Raji (cell line): ENCODE measurements around the gene ADCY5.

ENCODE experiments used
- POLR2A ChIP-seq: IDR thresholded peaks from 2 replicates; pipeline ENCODE4 v1.6.1; 2011; ENCODE audit warnings: low read depth, low read length, control low read depth; ENCODE audit not compliant: insufficient read depth

ADCY5 gene

GRCh38 chr3:123332124-123332641, 116.7 kb downstream of the ADCY5 start:
- TF ChIP-seq POLR2A, result no peak

GRCh38 chr3:123331651-123332050, 117.2 kb downstream of the ADCY5 start:
- no peak for TF ChIP-seq POLR2A

- TF ChIP-seq POLR2A, result no peak
Measured at GRCh38 chr3:123331006-123331405, 117.9 kb downstream of the ADCY5 start.

GRCh38 chr3:123330441-123330991, 118.4 kb downstream of the ADCY5 start:
- no peak for TF ChIP-seq POLR2A

- TF ChIP-seq POLR2A, result no peak
Measured at GRCh38 chr3:123329636-123330340, 119.1 kb downstream of the ADCY5 start.

GRCh38 chr3:123328851-123329635, 119.8 kb downstream of the ADCY5 start:
- no peak for TF ChIP-seq POLR2A

GRCh38 chr3:123327956-123328850, 120.7 kb downstream of the ADCY5 start:
- no peak for TF ChIP-seq POLR2A

- TF ChIP-seq POLR2A, result no peak
Measured at GRCh38 chr3:123327480-123327879, 121.4 kb downstream of the ADCY5 start.

- no peak for TF ChIP-seq POLR2A
Measured at GRCh38 chr3:123326531-123326930, 122.4 kb downstream of the ADCY5 start.

GRCh38 chr3:123325766-123326256, 123.1 kb downstream of the ADCY5 start:
- TF ChIP-seq POLR2A, result no peak

- no peak for TF ChIP-seq POLR2A
Measured at GRCh38 chr3:123324880-123325765, 123.8 kb downstream of the ADCY5 start.

GRCh38 chr3:123323781-123324180, 125.1 kb downstream of the ADCY5 start:
- TF ChIP-seq POLR2A, result no peak

GRCh38 chr3:123322866-123323265, 126.0 kb downstream of the ADCY5 start:
- no peak for TF ChIP-seq POLR2A

- no peak for TF ChIP-seq POLR2A
Measured at GRCh38 chr3:123321806-123322205, 127.1 kb downstream of the ADCY5 start.

GRCh38 chr3:123320221-123320620, 128.7 kb downstream of the ADCY5 start:
- no peak for TF ChIP-seq POLR2A
